WTC11 (cell line): Measurements from ENCODE around the gene TACC2.

Source experiments
- ATF1 ChIP-seq: sonication (generic); formaldehyde crosslinking; IDR thresholded peaks from 2 replicates; pipeline ENCODE4 v1.8.1; 2023; ENCODE audit warnings: mild to moderate bottlenecking, moderate library complexity, missing genetic modification reagents
- CREM ChIP-seq: sonication (generic); formaldehyde crosslinking; IDR thresholded peaks from 2 replicates; pipeline ENCODE4 v1.8.1; 2022; ENCODE audit warnings: mild to moderate bottlenecking, missing genetic modification reagents, moderate library complexity
- NFYB ChIP-seq: sonication (generic); formaldehyde crosslinking; conservative IDR thresholded peaks from 2 replicates; pipeline ENCODE4 v1.8.0; 2022; ENCODE audit warnings: low read depth, missing genetic modification reagents
- SMAD4 ChIP-seq: sonication (generic); formaldehyde crosslinking; IDR thresholded peaks from 2 replicates; pipeline ENCODE4 v1.8.0; 2022; ENCODE audit warnings: mild to moderate bottlenecking, missing genetic modification reagents
- TF ChIP-seq, protein P1 (sequence below): fragments of 200-600 bp; IDR thresholded peaks from 2 replicates; pipeline ENCODE4 v1.8.0; 2022; ENCODE audit warnings: antibody characterized with exemption
- TF ChIP-seq, protein P2 (sequence below): sonication (generic); formaldehyde crosslinking; IDR thresholded peaks from 2 replicates; pipeline ENCODE4 v1.8.1; 2023; ENCODE audit warnings: mild to moderate bottlenecking, moderate library complexity, missing genetic modification reagents

DNA sequence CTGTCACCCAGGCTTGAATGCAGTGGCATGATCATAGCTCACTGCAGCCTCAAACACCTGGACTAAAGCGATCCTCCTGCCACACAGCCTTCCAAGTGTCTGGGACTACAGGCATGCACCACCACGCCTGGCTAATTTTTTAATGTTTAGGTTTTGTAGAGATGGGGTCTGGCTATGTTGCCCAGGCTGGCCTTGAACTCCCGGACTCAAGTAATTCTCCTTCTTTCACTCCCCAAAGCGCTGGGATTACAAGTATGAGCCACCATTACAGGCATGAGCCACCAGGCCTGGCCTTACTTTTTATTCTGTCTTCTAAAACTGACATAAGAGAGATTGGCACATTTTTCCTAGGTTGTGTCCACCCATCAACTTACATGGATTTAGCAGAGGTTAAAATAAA is 33.3 kb downstream of the TACC2 start:
- TF ChIP-seq, protein P1, sequence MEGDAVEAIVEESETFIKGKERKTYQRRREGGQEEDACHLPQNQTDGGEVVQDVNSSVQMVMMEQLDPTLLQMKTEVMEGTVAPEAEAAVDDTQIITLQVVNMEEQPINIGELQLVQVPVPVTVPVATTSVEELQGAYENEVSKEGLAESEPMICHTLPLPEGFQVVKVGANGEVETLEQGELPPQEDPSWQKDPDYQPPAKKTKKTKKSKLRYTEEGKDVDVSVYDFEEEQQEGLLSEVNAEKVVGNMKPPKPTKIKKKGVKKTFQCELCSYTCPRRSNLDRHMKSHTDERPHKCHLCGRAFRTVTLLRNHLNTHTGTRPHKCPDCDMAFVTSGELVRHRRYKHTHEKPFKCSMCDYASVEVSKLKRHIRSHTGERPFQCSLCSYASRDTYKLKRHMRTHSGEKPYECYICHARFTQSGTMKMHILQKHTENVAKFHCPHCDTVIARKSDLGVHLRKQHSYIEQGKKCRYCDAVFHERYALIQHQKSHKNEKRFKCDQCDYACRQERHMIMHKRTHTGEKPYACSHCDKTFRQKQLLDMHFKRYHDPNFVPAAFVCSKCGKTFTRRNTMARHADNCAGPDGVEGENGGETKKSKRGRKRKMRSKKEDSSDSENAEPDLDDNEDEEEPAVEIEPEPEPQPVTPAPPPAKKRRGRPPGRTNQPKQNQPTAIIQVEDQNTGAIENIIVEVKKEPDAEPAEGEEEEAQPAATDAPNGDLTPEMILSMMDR: no peak
- no peak for TF ChIP-seq NFYB (CRISPR knock-in tag)
- no peak for TF ChIP-seq SMAD4 (CRISPR knock-in tag)
- TF ChIP-seq ATF1 (CRISPR knock-in tag): no peak
- no peak for TF ChIP-seq CREM (CRISPR knock-in tag)
- TF ChIP-seq, protein P2, sequence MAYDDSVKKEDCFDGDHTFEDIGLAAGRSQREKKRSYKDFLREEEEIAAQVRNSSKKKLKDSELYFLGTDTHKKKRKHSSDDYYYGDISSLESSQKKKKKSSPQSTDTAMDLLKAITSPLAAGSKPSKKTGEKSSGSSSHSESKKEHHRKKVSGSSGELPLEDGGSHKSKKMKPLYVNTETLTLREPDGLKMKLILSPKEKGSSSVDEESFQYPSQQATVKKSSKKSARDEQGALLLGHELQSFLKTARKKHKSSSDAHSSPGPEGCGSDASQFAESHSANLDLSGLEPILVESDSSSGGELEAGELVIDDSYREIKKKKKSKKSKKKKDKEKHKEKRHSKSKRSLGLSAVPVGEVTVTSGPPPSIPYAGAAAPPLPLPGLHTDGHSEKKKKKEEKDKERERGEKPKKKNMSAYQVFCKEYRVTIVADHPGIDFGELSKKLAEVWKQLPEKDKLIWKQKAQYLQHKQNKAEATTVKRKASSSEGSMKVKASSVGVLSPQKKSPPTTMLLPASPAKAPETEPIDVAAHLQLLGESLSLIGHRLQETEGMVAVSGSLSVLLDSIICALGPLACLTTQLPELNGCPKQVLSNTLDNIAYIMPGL (CRISPR knock-in tag): no peak
